BJ (cell line): ENCODE measurements around the gene ZNF727. TPM values are rescaled to one million over a fixed set of nuclear protein-coding genes. Genes with fewer than 3 reads are reported as not detected.
"Not testable (repeated sequence)": the region's sequence is repeated elsewhere in the genome, so short reads cannot be mapped to it uniquely, and the experiment has no call there.

ENCODE experiments used
- CTCF ChIA-PET: fragments of 350-600 bp; formaldehyde crosslinking; extraction: SDS; loops from one replicate; lab custom pipeline; 2021; ENCODE audit warnings: antibody characterized with exemption, inconsistent platforms; lab: Yijun Ruan, JAX
- POLR2A ChIA-PET: fragments of 300-600 bp; sonication (Branson Sonifier 250); formaldehyde crosslinking; extraction: SDS; loops from one replicate; lab custom pipeline; 2021; ENCODE audit warnings: antibody characterized with exemption; lab: Charles Lee
- DNase-seq: peaks from one replicate; pipeline ENCODE4 v3.0.0-alpha.2; 2011; ENCODE audit warnings: low read depth
- H3K27me3 ChIP-seq: 2 replicates; pipeline ENCODE4 v1.6.0; 2011; ENCODE audit warnings: low read length; ENCODE audit not compliant: control insufficient read depth, insufficient read depth
- H3K36me3 ChIP-seq: 2 replicates; pipeline ENCODE4 v1.5.1; 2011; ENCODE audit warnings: low read length; ENCODE audit not compliant: control insufficient read depth, insufficient read depth
- H3K4me3 ChIP-seq: 2 replicates; pipeline ENCODE4 v1.5.1; 2011; ENCODE audit warnings: low read depth, mild to moderate bottlenecking, control low read depth, low read length
- CTCF ChIP-seq: IDR thresholded peaks from 2 replicates; pipeline ENCODE4 v1.5.1; 2011; ENCODE audit warnings: low read depth, mild to moderate bottlenecking, control low read depth, inconsistent platforms, low read length, moderate library complexity; ENCODE audit not compliant: insufficient read depth
- polyA minus RNA-seq: library from RNA; depleted of rRNA, polyadenylated mRNA; stranded (reverse); fragments of >200 nt; gene quantifications from 2 replicates; pipeline ENCODE4 v1.2.3, GENCODE V29; 2011; rRNA and poly(A)+ RNA removed
- polyA plus RNA-seq: library from polyadenylated mRNA; depleted of rRNA; stranded (reverse); fragments of >200 nt; gene quantifications from 2 replicates; pipeline ENCODE4 v1.2.3, GENCODE V29; 2011; rRNA removed

ZNF727 gene
- polyA plus RNA-seq (not detected in 2 replicates), polyA minus RNA-seq (not detected in 2 replicates)

DNA sequence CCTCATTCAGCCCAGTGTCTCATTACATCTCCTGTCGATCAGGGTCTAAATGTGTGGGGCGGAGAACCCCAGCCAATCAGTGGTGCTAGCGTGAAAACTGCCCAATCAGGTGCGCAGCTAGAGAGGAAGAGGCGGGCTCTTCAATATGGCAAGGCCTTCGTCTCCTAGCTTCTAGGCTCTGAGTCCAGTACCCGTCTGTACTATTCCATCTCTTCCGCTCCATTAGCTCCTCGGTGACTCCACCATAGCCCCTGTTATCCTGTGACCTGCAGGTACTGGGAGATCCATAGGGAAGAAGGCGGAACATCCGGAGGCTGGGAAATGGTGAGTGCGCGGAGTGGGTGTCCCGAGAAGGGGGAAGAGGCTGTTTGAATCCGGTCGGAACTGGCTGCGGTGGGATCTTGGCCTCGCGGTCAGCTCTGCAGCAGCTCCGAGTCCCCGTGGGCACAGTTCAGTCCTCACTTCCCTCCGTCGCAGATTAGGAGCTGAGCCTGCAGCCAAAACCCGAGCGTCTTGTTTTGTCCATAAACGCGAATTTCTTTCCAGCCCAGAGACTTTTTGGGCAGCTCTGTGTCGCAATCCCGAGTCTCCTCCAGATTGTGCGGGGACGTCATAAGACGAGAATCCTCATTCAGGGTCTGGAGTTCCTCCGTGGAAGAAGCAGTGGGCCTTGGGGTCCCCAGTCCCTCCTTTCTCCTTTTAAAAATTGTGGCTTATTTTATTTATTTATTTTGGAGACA is at the start of gene ZNF727:
Gene ZNF727 (plus strand): TSS at position 134 of the 740 bp plus-strand sequence. CDS start 188 bp downstream, at position 322.
- H3K27me3 ChIP-seq, result no peaks in the 10 kb centered on the region
- no peaks in the 10 kb centered on the region for H3K36me3 ChIP-seq
- no peak for TF ChIP-seq CTCF
- no peak within 1 kb of the TSS for H3K4me3 ChIP-seq
- CTCF ChIA-PET, result interaction anchor here (0.7 kb wide), 1 partner anchor 9 kb away, joined by 3 read pairs; no protein-coding TSS in a partner anchor
- no peak for DNase-seq
- POLR2A ChIA-PET, result no interaction called here

- ChIA-PET POLR2A (no interaction called here), CTCF (no interaction called here)
- H3K36me3 ChIP-seq, result no peaks in the 10 kb centered on the region
- no peak within 1 kb of the TSS for H3K4me3 ChIP-seq
- no peaks in the 10 kb centered on the region for H3K27me3 ChIP-seq
- no peak for TF ChIP-seq CTCF
- no peak for DNase-seq
Measured at GRCh38 chr7:63998549-63998948, 46.7 kb upstream of the ZNF727 start, which contains the start of gene ZNF722. ZNF722 (plus strand) TSS chr7:63998849; CDS start chr7:63998962, 113 bp downstream.

DNA sequence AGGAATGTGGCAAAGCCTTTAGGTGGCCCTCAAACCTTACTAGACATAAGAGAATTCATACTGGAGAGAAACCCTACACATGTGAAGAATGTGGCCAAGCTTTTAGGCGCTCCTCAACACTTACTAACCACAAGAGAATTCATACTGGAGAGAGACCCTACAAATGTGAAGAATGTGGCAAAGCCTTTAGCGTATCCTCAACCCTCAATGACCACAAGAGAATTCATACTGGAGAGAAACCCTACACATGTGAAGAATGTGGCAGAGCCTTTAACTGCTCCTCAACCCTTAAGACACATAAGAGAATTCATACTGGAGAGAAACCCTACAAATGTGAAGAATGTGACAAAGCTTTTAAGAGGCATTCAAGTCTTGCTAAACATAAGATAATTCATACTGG is 29.7 kb upstream of the ZNF727 start:
- POLR2A ChIA-PET, H3K4me3 ChIP-seq, H3K27me3 ChIP-seq, H3K36me3 ChIP-seq, DNase-seq, CTCF ChIA-PET: not testable (repeated sequence)

GRCh38 chr7:64035388-64035787 is 9.8 kb upstream of the ZNF727 start:
- no peak for DNase-seq
- Histone ChIP-seq H3K27me3 (no peaks in the 10 kb centered on the region), H3K4me3 (no peak overlapping the region), H3K36me3 (no peaks in the 10 kb centered on the region)
- no peak for TF ChIP-seq CTCF
- ChIA-PET POLR2A (no interaction called here), CTCF (no interaction called here)

GRCh38 chr7:64037095-64037494 is 8.1 kb upstream of the ZNF727 start:
- H3K4me3 ChIP-seq, result no peak overlapping the region
- no peak for DNase-seq
- ChIA-PET POLR2A (no interaction called here), CTCF (no interaction called here)
- TF ChIP-seq CTCF, result no peak
- H3K36me3 ChIP-seq, result no peaks in the 10 kb centered on the region
- no peaks in the 10 kb centered on the region for H3K27me3 ChIP-seq
